ENCODE measurements around the gene MCC.

The MCC gene

GRCh38 chr5:113325054-113325453 lies 163.2 kb downstream of the MCC start:
- no peak for DNase-seq (ENCODE audit: low read depth in 4 of 4, low spot score in 1 of 4)

- DNase-seq (ENCODE audit: low read depth in 4 of 4, low spot score in 1 of 4): no peak
These were observed 167.0 kb downstream of the MCC start for GRCh38 chr5:113321276-113321675.

GRCh38 chr5:113320273-113320780 lies 167.9 kb downstream of the MCC start:
- DNase-seq (ENCODE audit: low read depth in 4 of 4, low spot score in 1 of 4): no peak

- DNase-seq (ENCODE audit: low read depth in 4 of 4, low spot score in 1 of 4): no peak
These were observed 168.8 kb downstream of the MCC start for GRCh38 chr5:113319256-113320053.

- no peak for DNase-seq (ENCODE audit: low read depth in 4 of 4, low spot score in 1 of 4)
These were observed 170.6 kb downstream of the MCC start for GRCh38 chr5:113317636-113318035.

GRCh38 chr5:113311301-113311700 lies 177.0 kb downstream of the MCC start:
- DNase-seq (ENCODE audit: low read depth in 4 of 4, low spot score in 1 of 4): no peak

- no peak for DNase-seq (ENCODE audit: low read depth in 4 of 4, low spot score in 1 of 4)
These were observed 186.1 kb downstream of the MCC start for GRCh38 chr5:113302120-113302519.

- no peak for DNase-seq (ENCODE audit: low read depth in 4 of 4, low spot score in 1 of 4)
These were observed 188.7 kb downstream of the MCC start for GRCh38 chr5:113299591-113299990.

GRCh38 chr5:113296676-113297075 lies 191.6 kb downstream of the MCC start:
- DNase-seq (ENCODE audit: low read depth in 4 of 4, low spot score in 1 of 4): no peak

- DNase-seq (ENCODE audit: low read depth in 4 of 4, low spot score in 1 of 4): no peak
These were observed 193.1 kb downstream of the MCC start for GRCh38 chr5:113295111-113295539.

- peak; percentile 45 to 71 (median 48) for DNase-seq (ENCODE audit: low read depth in 4 of 4, low spot score in 1 of 4)
These were observed 193.7 kb downstream of the MCC start for GRCh38 chr5:113294311-113295110.

- DNase-seq (ENCODE audit: low read depth in 4 of 4, low spot score in 1 of 4): peak in 1 of 4 experiments; percentile 2
These were observed 194.3 kb downstream of the MCC start for GRCh38 chr5:113293975-113294310.

GRCh38 chr5:113293068-113293974 lies 194.9 kb downstream of the MCC start:
- no peak for DNase-seq (ENCODE audit: low read depth in 4 of 4, low spot score in 1 of 4)

GRCh38 chr5:113292462-113292861 lies 195.8 kb downstream of the MCC start:
- no peak for DNase-seq (ENCODE audit: low read depth in 4 of 4, low spot score in 1 of 4)

GRCh38 chr5:113283558-113283957 lies 204.7 kb downstream of the MCC start:
- DNase-seq (ENCODE audit: low read depth in 4 of 4, low spot score in 1 of 4): no peak

GRCh38 chr5:113282472-113282871 lies 205.8 kb downstream of the MCC start:
- DNase-seq (ENCODE audit: low read depth in 4 of 4, low spot score in 1 of 4): no peak

GRCh38 chr5:113281194-113281593 lies 207.1 kb downstream of the MCC start:
- no peak for DNase-seq (ENCODE audit: low read depth in 4 of 4, low spot score in 1 of 4)

GRCh38 chr5:113280541-113280940 lies 207.7 kb downstream of the MCC start:
- no peak for DNase-seq (ENCODE audit: low read depth in 4 of 4, low spot score in 1 of 4)

- DNase-seq (ENCODE audit: low read depth in 4 of 4, low spot score in 1 of 4): no peak
These were observed 209.3 kb downstream of the MCC start for GRCh38 chr5:113278976-113279375.

- no peak for DNase-seq (ENCODE audit: low read depth in 4 of 4, low spot score in 1 of 4)
These were observed 211.8 kb downstream of the MCC start for GRCh38 chr5:113276493-113276892.

GRCh38 chr5:113276001-113276400 lies 212.3 kb downstream of the MCC start:
- DNase-seq (ENCODE audit: low read depth in 4 of 4, low spot score in 1 of 4): no peak
